HUES6 (cell line): ENCODE results near the gene SESN1.

Source experiments
- H3K27ac ChIP-seq: 2 replicates; pipeline ENCODE4 v1.7.0; 2013; ENCODE audit warnings: low read depth, mild to moderate bottlenecking, low read length, inconsistent platforms
- H3K27me3 ChIP-seq: 2 replicates; pipeline ENCODE4 v1.6.1; 2013; ENCODE audit warnings: low read length; ENCODE audit not compliant: control insufficient read depth, insufficient read depth
- H3K36me3 ChIP-seq: 2 replicates; pipeline ENCODE4 v1.6.1; 2013; ENCODE audit warnings: low read length; ENCODE audit not compliant: control insufficient read depth, insufficient read depth
- H3K4me1 ChIP-seq: 2 replicates; pipeline ENCODE4 v1.6.1; 2013; ENCODE audit warnings: low read length; ENCODE audit not compliant: control insufficient read depth, insufficient read depth
- H3K4me3 ChIP-seq: 2 replicates; pipeline ENCODE4 v1.5.1; 2013; ENCODE audit warnings: low read depth, low read length
- H3K9ac ChIP-seq: one replicate; pipeline ENCODE4 v1.6.1; 2013; ENCODE audit warnings: mild to moderate bottlenecking, low read length
- H3K9me3 ChIP-seq: 2 replicates; pipeline ENCODE4 v1.6.1; 2013; ENCODE audit warnings: low read depth, low read length; ENCODE audit not compliant: control insufficient read depth, insufficient read depth

Gene SESN1

GRCh38 chr6:109027964-109028363, 66.7 kb downstream of the SESN1 start:
- Histone ChIP-seq H3K27ac (no peak overlapping the region), H3K9ac (no peak overlapping the region), H3K36me3 (no peaks in the 10 kb centered on the region), H3K9me3 (no peaks in the 10 kb centered on the region), H3K4me1 (no peaks in the 10 kb centered on the region), H3K4me3 (no peak overlapping the region), H3K27me3 (no peaks in the 10 kb centered on the region)

GRCh38 chr6:109025639-109026038, 69.0 kb downstream of the SESN1 start:
- H3K9me3 ChIP-seq, result no peaks in the 10 kb centered on the region
- H3K27me3 ChIP-seq, result no peaks in the 10 kb centered on the region
- H3K4me3 ChIP-seq, result no peak overlapping the region
- no peak overlapping the region for H3K9ac ChIP-seq
- no peak overlapping the region for H3K27ac ChIP-seq
- H3K4me1 ChIP-seq, result no peaks in the 10 kb centered on the region
- no peaks in the 10 kb centered on the region for H3K36me3 ChIP-seq

GRCh38 chr6:109024784-109025183, 69.9 kb downstream of the SESN1 start:
- Histone ChIP-seq H3K9ac (no peak overlapping the region), H3K4me3 (no peak overlapping the region), H3K9me3 (no peaks in the 10 kb centered on the region), H3K4me1 (no peaks in the 10 kb centered on the region), H3K27ac (no peak overlapping the region), H3K27me3 (no peaks in the 10 kb centered on the region), H3K36me3 (no peaks in the 10 kb centered on the region)

GRCh38 chr6:109024368-109024767, 70.3 kb downstream of the SESN1 start:
- Histone ChIP-seq H3K36me3 (no peaks in the 10 kb centered on the region), H3K4me1 (no peaks in the 10 kb centered on the region), H3K4me3 (no peak overlapping the region), H3K27me3 (no peaks in the 10 kb centered on the region), H3K9me3 (no peaks in the 10 kb centered on the region), H3K9ac (no peak overlapping the region), H3K27ac (no peak overlapping the region)

- no peaks in the 10 kb centered on the region for H3K36me3 ChIP-seq
- H3K27me3 ChIP-seq, result no peaks in the 10 kb centered on the region
- H3K4me3 ChIP-seq, result no peak overlapping the region
- H3K9me3 ChIP-seq, result no peaks in the 10 kb centered on the region
- H3K4me1 ChIP-seq, result no peaks in the 10 kb centered on the region
- no peak overlapping the region for H3K27ac ChIP-seq
- H3K9ac ChIP-seq, result no peak overlapping the region
Measured at GRCh38 chr6:109023356-109023925, 71.2 kb downstream of the SESN1 start.

GRCh38 chr6:109021870-109022269, 72.8 kb downstream of the SESN1 start:
- H3K4me1 ChIP-seq, result no peaks in the 10 kb centered on the region
- no peak overlapping the region for H3K9ac ChIP-seq
- H3K27ac ChIP-seq, result no peak overlapping the region
- no peak overlapping the region for H3K4me3 ChIP-seq
- no peaks in the 10 kb centered on the region for H3K27me3 ChIP-seq
- H3K9me3 ChIP-seq, result no peaks in the 10 kb centered on the region
- no peaks in the 10 kb centered on the region for H3K36me3 ChIP-seq

- no peaks in the 10 kb centered on the region for H3K27me3 ChIP-seq
- no peak overlapping the region for H3K9ac ChIP-seq
- no peak overlapping the region for H3K4me3 ChIP-seq
- no peak overlapping the region for H3K27ac ChIP-seq
- no peaks in the 10 kb centered on the region for H3K9me3 ChIP-seq
- no peaks in the 10 kb centered on the region for H3K36me3 ChIP-seq
- H3K4me1 ChIP-seq, result 0 out of 2 replicates have a peak, but pooled peaks cover 2% of the 10 kb centered on the region
Measured at GRCh38 chr6:109019911-109020310, 74.7 kb downstream of the SESN1 start.

GRCh38 chr6:109015176-109015575, 79.5 kb downstream of the SESN1 start:
- Histone ChIP-seq H3K4me1 (0 out of 2 replicates have a peak, but pooled peaks cover 3% of the 10 kb centered on the region), H3K4me3 (no peak overlapping the region), H3K9me3 (no peaks in the 10 kb centered on the region), H3K9ac (no peak overlapping the region), H3K27me3 (no peaks in the 10 kb centered on the region), H3K36me3 (no peaks in the 10 kb centered on the region), H3K27ac (no peak overlapping the region)

GRCh38 chr6:109014606-109015005, 80.0 kb downstream of the SESN1 start:
- no peak overlapping the region for H3K27ac ChIP-seq
- no peak overlapping the region for H3K9ac ChIP-seq
- H3K27me3 ChIP-seq, result no peaks in the 10 kb centered on the region

GRCh38 chr6:109013656-109014305, 80.9 kb downstream of the SESN1 start:
- Histone ChIP-seq H3K9me3 (no peaks in the 10 kb centered on the region), H3K4me3 (no peak overlapping the region), H3K27me3 (no peaks in the 10 kb centered on the region), H3K27ac (no peak overlapping the region), H3K4me1 (peaks cover 8% of the 10 kb centered on the region; the same call in 1 of the 2 replicates), H3K9ac (no peak overlapping the region), H3K36me3 (no peaks in the 10 kb centered on the region)

More at GRCh38 chr6:109014606-109015005, 80.0 kb downstream of the SESN1 start:
- Histone ChIP-seq H3K36me3 (no peaks in the 10 kb centered on the region), H3K4me3 (no peak overlapping the region), H3K4me1 (peaks cover 8% of the 10 kb centered on the region; the same call in 1 of the 2 replicates), H3K9me3 (no peaks in the 10 kb centered on the region)

- no peaks in the 10 kb centered on the region for H3K27me3 ChIP-seq
- peaks cover 23% of the 10 kb centered on the region for H3K4me1 ChIP-seq
- no peak overlapping the region for H3K4me3 ChIP-seq
- no peak overlapping the region for H3K27ac ChIP-seq
- H3K36me3 ChIP-seq, result no peaks in the 10 kb centered on the region
- no peak overlapping the region for H3K9ac ChIP-seq
- no peaks in the 10 kb centered on the region for H3K9me3 ChIP-seq
Measured at GRCh38 chr6:109010705-109011102, 83.9 kb downstream of the SESN1 start.
